ENCODE data around the gene TAS2R39.

Gene TAS2R39

DNA sequence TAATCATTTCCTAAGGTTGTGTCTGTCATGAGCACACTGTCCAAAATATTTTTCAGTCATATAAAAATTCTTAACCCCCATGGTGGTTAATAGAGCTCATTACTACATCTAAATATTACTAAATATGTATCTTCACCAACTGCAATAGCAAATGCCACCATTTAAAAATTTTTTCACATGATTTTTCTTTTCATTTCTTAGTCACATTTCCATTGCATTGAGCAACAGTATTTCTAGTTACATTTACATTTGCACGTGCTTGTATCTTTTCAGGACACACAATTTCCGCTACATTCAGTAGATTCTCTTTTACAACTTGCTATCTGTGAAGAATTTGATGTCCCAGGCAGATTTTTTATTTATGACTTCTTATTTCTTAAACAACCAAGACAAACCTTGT is 33.5 kb downstream of the TAS2R39 start:
- no peak overlapping the region for H3K9ac ChIP-seq (ENCODE audit: low read depth, low read length)
- H3K36me3 ChIP-seq (ENCODE audit: insufficient read depth, low read length) = no peaks in the 10 kb centered on the region

DNA sequence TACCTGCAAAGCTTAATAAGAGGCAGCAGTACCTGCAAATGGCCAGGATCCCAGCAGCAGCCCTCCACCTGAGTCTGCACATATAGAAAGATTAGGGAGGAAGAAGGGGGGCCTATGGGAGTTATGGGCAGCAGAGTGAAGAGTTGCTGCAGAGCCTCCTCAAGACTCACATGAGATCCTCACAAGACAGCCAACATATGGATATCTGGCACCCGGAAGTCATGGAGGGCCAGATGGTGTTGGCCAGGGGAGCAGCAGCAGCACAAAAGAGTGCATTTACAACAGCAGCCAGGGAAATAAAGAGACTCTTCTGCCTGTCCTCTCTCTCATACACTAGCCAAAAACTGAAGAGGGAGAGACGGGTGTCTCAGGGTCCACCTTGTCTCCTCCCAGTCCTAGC is 34.6 kb downstream of the TAS2R39 start:
- Histone ChIP-seq H3K9ac (ENCODE audit: low read depth, low read length) (no peak overlapping the region), H3K9me3 (replicated peaks; ENCODE audit: low read length) (no peaks in the 10 kb centered on the region), H3K27me3 (ENCODE audit: control insufficient read depth, insufficient read depth, low read length) (peaks cover 8% of the 10 kb centered on the region), H3K4me2 (ENCODE audit: low read length) (no peak overlapping the region), H3K36me3 (ENCODE audit: insufficient read depth, low read length) (no peaks in the 10 kb centered on the region), H3K4me1 (ENCODE audit: control insufficient read depth, insufficient read depth, low read length) (peaks cover 10% of the 10 kb centered on the region), H3K4me3 (ENCODE audit: low read length) (no peak overlapping the region)

More for the DNA sequence above, 33.5 kb downstream of the TAS2R39 start:
- Histone ChIP-seq H3K9me3 (replicated peaks; ENCODE audit: low read length) (no peaks in the 10 kb centered on the region), H3K4me2 (ENCODE audit: low read length) (no peak overlapping the region), H3K4me3 (ENCODE audit: low read length) (no peak overlapping the region), H3K27me3 (ENCODE audit: control insufficient read depth, insufficient read depth, low read length) (no peaks in the 10 kb centered on the region), H3K4me1 (ENCODE audit: control insufficient read depth, insufficient read depth, low read length) (peaks cover 10% of the 10 kb centered on the region)

DNA sequence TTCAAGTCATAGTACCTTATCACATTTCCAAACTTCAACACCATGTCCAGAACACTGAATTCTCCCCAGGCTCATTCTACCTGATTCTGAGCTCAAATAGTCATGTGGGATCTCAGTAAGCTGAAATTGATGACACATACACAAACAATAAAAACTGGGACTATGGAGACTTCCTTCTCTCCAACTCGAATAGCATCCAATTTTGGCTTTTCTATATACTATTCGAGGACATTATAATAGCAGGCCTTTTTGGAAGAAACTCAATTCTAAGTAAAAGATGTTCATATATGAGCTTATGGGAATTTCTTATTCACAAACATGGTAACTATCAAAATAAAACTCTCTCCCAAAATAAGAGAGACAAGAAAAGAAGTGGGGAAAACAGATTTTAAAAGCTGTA is 38.1 kb downstream of the TAS2R39 start:
- no peaks in the 10 kb centered on the region for H3K36me3 ChIP-seq (ENCODE audit: insufficient read depth, low read length)
- H3K4me2 ChIP-seq (ENCODE audit: low read length) = no peak overlapping the region
- H3K27me3 ChIP-seq (ENCODE audit: control insufficient read depth, insufficient read depth, low read length) = peaks cover 15% of the 10 kb centered on the region
- H3K4me3 ChIP-seq (ENCODE audit: low read length) = no peak overlapping the region
- peaks cover 2% of the 10 kb centered on the region for H3K4me1 ChIP-seq (ENCODE audit: control insufficient read depth, insufficient read depth, low read length)
- no peak overlapping the region for H3K9ac ChIP-seq (ENCODE audit: low read depth, low read length)
- no peaks in the 10 kb centered on the region for H3K9me3 ChIP-seq (replicated peaks; ENCODE audit: low read length)

DNA sequence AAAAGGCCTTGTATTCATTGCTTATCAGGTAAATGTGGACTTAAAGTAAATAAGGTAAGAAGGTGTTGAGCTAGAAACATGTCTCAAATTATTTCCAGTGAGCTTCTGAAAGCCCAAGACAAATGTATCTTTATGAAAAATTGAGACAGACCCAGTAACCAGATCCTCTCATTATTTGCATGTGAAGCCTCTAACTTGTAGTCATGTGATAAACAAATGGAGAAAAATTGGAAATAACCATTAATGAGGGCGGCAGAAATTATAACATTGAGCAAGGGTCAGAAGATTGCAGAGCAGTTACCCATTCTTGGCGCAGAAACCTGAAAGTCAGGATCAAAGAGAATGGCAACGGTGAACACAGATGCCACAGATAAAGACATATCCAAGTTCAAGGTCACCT is 38.5 kb downstream of the TAS2R39 start, which contains the start of gene TAS2R40:
TSS of gene TAS2R40 (plus strand) at position 301 of the 400 bp plus-strand sequence. CDS start at position 343, 42 bp downstream.
- Histone ChIP-seq H3K4me3 (ENCODE audit: low read length) (no peak within 1 kb of the TSS), H3K27me3 (ENCODE audit: control insufficient read depth, insufficient read depth, low read length) (peaks cover 15% of the 10 kb centered on the region)

DNA sequence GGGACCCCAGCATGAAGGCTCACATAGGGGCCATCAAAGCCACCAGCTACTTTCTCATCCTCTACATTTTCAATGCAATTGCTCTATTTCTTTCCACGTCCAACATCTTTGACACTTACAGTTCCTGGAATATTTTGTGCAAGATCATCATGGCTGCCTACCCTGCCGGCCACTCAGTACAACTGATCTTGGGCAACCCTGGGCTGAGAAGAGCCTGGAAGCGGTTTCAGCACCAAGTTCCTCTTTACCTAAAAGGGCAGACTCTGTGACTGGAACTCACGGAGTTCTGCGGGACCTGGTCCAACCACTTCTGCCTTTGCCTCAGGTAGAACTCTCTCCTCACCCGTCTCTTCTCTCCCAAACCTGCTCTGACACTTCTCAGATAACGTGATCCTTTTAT is 39.6 kb downstream of the TAS2R39 start:
- Histone ChIP-seq H3K4me2 (ENCODE audit: low read length) (no peak overlapping the region), H3K9ac (ENCODE audit: low read depth, low read length) (no peak overlapping the region), H3K36me3 (ENCODE audit: insufficient read depth, low read length) (no peaks in the 10 kb centered on the region), H3K27me3 (ENCODE audit: control insufficient read depth, insufficient read depth, low read length) (peaks cover 15% of the 10 kb centered on the region), H3K9me3 (replicated peaks; ENCODE audit: low read length) (no peaks in the 10 kb centered on the region), H3K4me1 (ENCODE audit: control insufficient read depth, insufficient read depth, low read length) (peaks cover 5% of the 10 kb centered on the region), H3K4me3 (ENCODE audit: low read length) (no peak overlapping the region)

More for the DNA sequence above, 38.5 kb downstream of the TAS2R39 start, which contains the start of gene TAS2R40:
- no peak within 1 kb of the TSS for H3K4me2 ChIP-seq (ENCODE audit: low read length)
- H3K9ac ChIP-seq (ENCODE audit: low read depth, low read length) = no peak within 1 kb of the TSS
- H3K36me3 ChIP-seq (ENCODE audit: insufficient read depth, low read length) = no peaks in the 10 kb centered on the region
- no peaks in the 10 kb centered on the region for H3K4me1 ChIP-seq (ENCODE audit: control insufficient read depth, insufficient read depth, low read length)
- H3K9me3 ChIP-seq (replicated peaks; ENCODE audit: low read length) = no peaks in the 10 kb centered on the region

DNA sequence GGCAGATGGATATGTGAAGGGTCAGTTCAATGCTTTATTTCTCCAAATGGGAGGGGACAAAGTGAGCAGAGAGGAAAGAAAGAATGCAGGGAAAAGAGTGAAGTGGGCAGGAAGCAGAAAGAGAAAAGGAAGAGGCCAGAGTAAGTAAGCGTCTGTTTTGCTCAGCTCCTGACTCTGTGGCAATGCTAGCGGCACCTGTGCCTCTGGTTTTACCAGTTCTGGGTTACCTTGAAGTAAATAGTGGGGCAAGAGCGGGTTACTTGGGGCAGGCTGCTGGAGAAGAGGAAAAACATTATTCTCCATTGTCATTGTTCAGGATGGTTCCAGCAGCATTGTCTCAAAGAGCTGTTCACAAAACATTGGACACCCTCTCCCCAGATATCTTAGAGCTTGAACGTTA is 40.6 kb downstream of the TAS2R39 start:
- Histone ChIP-seq H3K4me3 (ENCODE audit: low read length) (no peak overlapping the region), H3K9me3 (replicated peaks; ENCODE audit: low read length) (no peaks in the 10 kb centered on the region), H3K4me2 (ENCODE audit: low read length) (no peak overlapping the region), H3K9ac (ENCODE audit: low read depth, low read length) (no peak overlapping the region), H3K36me3 (ENCODE audit: insufficient read depth, low read length) (no peaks in the 10 kb centered on the region), H3K27me3 (ENCODE audit: control insufficient read depth, insufficient read depth, low read length) (peaks cover 15% of the 10 kb centered on the region), H3K4me1 (ENCODE audit: control insufficient read depth, insufficient read depth, low read length) (peaks cover 13% of the 10 kb centered on the region)

DNA sequence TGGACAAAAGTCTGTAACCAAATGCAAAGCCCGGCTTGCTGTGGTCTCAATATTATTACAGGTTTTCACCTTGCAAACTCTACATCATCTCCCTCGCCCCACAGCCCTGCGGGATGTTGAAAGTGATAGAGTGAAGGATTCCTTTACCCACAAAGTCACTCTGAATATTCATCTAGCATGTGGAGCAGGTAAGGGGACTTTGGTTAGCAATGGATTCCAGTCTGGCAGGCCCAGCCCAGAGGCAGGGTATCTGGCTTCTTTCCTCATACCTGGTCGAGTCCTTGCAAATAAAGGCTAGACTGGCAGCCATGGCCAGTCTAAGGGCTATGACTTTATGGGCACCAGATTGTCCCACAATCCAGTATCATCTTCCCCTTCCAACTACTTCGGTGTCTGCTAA is 41.8 kb downstream of the TAS2R39 start:
- H3K9ac ChIP-seq (ENCODE audit: low read depth, low read length) = no peak overlapping the region
- no peaks in the 10 kb centered on the region for H3K36me3 ChIP-seq (ENCODE audit: insufficient read depth, low read length)
- no peaks in the 10 kb centered on the region for H3K9me3 ChIP-seq (replicated peaks; ENCODE audit: low read length)
- H3K27me3 ChIP-seq (ENCODE audit: control insufficient read depth, insufficient read depth, low read length) = peaks cover 15% of the 10 kb centered on the region
- H3K4me2 ChIP-seq (ENCODE audit: low read length) = no peak overlapping the region
- H3K4me1 ChIP-seq (ENCODE audit: control insufficient read depth, insufficient read depth, low read length) = peaks cover 21% of the 10 kb centered on the region
- H3K4me3 ChIP-seq (ENCODE audit: low read length) = no peak overlapping the region

GRCh38 chr7:143227806-143228205 is 44.6 kb downstream of the TAS2R39 start:
- H3K4me1 ChIP-seq (ENCODE audit: control insufficient read depth, insufficient read depth, low read length) = peaks cover 21% of the 10 kb centered on the region
- peaks cover 7% of the 10 kb centered on the region for H3K27me3 ChIP-seq (ENCODE audit: control insufficient read depth, insufficient read depth, low read length)
- no peak overlapping the region for H3K4me3 ChIP-seq (ENCODE audit: low read length)
- no peaks in the 10 kb centered on the region for H3K9me3 ChIP-seq (replicated peaks; ENCODE audit: low read length)
- H3K9ac ChIP-seq (ENCODE audit: low read depth, low read length) = no peak overlapping the region
- no peak overlapping the region for H3K4me2 ChIP-seq (ENCODE audit: low read length)
- no peaks in the 10 kb centered on the region for H3K36me3 ChIP-seq (ENCODE audit: insufficient read depth, low read length)

DNA sequence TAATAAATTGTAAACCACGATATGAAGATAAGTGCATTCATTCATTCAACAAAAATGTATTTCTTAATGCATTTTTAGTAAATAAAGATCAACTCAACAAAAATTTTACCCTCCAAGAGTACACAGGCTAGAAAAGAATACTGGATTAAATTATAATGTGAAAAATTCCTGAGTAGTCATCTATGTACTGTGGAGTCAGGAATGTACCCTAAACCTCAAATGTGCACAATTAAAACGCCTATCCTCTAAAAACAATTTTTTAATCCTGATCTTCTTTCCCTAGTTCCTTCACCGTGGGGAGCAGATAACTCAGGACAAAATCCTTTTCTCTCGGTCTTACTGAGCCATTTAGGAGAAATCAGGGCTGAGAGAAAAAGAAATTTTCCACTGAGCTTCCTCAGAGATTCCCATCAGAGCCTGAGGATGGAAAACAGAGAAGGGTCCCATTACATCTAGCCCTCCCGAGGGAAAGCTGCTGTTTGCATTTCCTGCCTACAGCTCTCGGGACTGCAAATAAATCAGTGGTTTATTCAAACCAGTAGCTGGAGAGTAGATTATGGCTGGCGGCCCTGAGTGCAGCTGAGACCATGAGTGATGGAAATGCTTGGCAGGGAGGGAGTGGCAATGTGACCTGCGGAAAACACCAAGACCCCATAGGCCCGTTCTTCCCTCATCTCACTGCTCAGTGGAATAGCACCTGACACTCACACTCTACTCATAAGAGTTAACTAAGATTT is 46.0 kb downstream of the TAS2R39 start:
- H3K4me1 ChIP-seq (ENCODE audit: control insufficient read depth, insufficient read depth, low read length) = peaks cover 21% of the 10 kb centered on the region
- no peaks in the 10 kb centered on the region for H3K27me3 ChIP-seq (ENCODE audit: control insufficient read depth, insufficient read depth, low read length)
- no peaks in the 10 kb centered on the region for H3K36me3 ChIP-seq (ENCODE audit: insufficient read depth, low read length)
- H3K9me3 ChIP-seq (replicated peaks; ENCODE audit: low read length) = no peaks in the 10 kb centered on the region
- no peak overlapping the region for H3K4me3 ChIP-seq (ENCODE audit: low read length)
- H3K9ac ChIP-seq (ENCODE audit: low read depth, low read length) = no peak overlapping the region
- H3K4me2 ChIP-seq (ENCODE audit: low read length) = peak overlapping the region; percentile 36

DNA sequence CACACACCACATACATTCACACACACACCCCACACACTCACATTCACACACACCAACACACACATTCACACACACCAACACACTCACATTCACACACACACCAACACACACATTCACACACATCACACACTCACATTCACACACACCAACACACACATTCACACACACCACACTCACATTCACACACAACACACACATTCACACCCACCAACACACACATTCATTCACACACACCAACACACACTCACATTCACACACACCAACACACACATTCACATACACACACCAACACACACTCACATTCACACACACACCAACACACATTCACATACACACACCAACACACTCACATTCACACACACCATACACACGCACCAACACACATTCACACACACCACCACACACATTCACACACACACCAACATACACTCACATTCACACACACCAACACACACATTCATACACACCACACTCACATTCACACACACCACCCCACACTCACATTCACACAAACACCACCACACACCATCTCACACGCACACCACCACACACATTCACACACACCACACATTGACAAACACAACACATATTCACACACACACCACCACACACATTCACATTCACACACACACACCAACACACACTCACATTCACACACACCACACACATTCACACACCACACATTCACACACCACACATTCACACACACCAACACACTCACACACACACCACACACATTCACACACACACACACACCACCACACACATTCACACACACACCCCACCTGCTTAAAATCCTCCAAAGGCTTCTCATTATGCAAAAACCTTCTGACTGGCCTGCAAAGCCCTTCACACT is 47.6 kb downstream of the TAS2R39 start:
- no peak overlapping the region for H3K9ac ChIP-seq (ENCODE audit: low read depth, low read length)
- H3K9me3 ChIP-seq (replicated peaks; ENCODE audit: low read length) = no peaks in the 10 kb centered on the region
- no peaks in the 10 kb centered on the region for H3K36me3 ChIP-seq (ENCODE audit: insufficient read depth, low read length)
- H3K4me2 ChIP-seq (ENCODE audit: low read length) = no peak overlapping the region
- H3K4me1 ChIP-seq (ENCODE audit: control insufficient read depth, insufficient read depth, low read length) = peaks cover 21% of the 10 kb centered on the region
- no peak overlapping the region for H3K4me3 ChIP-seq (ENCODE audit: low read length)
- H3K27me3 ChIP-seq (ENCODE audit: control insufficient read depth, insufficient read depth, low read length) = no peaks in the 10 kb centered on the region
